Liver (tissue), 9 donors: ENCODE measurements around the gene GLMP. TPM values are rescaled to one million over a fixed set of nuclear protein-coding genes. Genes with fewer than 3 reads are reported as not detected.

Experiments used
- DNase-seq: peaks from one replicate; pipeline ENCODE4 v3.0.0-alpha.2; 2017; ENCODE audit warnings: low spot score
- H3K27ac ChIP-seq, 2 donors: one replicate each; pipeline ENCODE4 v1.7.0; 2013; ENCODE audit warnings: inconsistent platforms in 2 of 2, low read length in 2 of 2, control low read depth in 1 of 2, low read depth in 1 of 2, mild to moderate bottlenecking in 1 of 2
- H3K27me3 ChIP-seq, 4 donors: one replicate each; pipeline versions ENCODE4 v1.6.1 to v1.7.0; 2013; ENCODE audit warnings: low read length in 3 of 4, inconsistent platforms in 1 of 4, mild to moderate bottlenecking in 1 of 4, moderate library complexity in 1 of 4; ENCODE audit not compliant: control insufficient read depth in 4 of 4, insufficient read depth in 4 of 4
- H3K36me3 ChIP-seq, 4 donors: one replicate each; pipeline versions ENCODE4 v1.6.1 to v1.7.0; 2013; ENCODE audit warnings: low read length in 3 of 4, mild to moderate bottlenecking in 3 of 4, low read depth in 1 of 4, moderate library complexity in 1 of 4; ENCODE audit not compliant: control insufficient read depth in 4 of 4, insufficient read depth in 3 of 4
- H3K4me1 ChIP-seq, 4 donors: one replicate each; pipeline versions ENCODE4 v1.6.1 to v1.7.0; 2013; ENCODE audit warnings: low read length in 3 of 4, mild to moderate bottlenecking in 3 of 4, moderate library complexity in 1 of 4; ENCODE audit not compliant: control insufficient read depth in 4 of 4, insufficient read depth in 4 of 4
- H3K4me3 ChIP-seq, 3 donors: one replicate each; pipeline versions ENCODE4 v1.6.1 to v1.7.0; 2013; ENCODE audit warnings: low read length in 3 of 3, control low read depth in 1 of 3, low read depth in 1 of 3, mild to moderate bottlenecking in 1 of 3
- H3K9ac ChIP-seq, 2 donors: one replicate each; pipeline ENCODE4 v1.7.0; 2013; ENCODE audit warnings: low read length in 2 of 2, mild to moderate bottlenecking in 2 of 2, moderate library complexity in 2 of 2, control low read depth in 1 of 2, low read depth in 1 of 2
- H3K9me3 ChIP-seq, 4 donors: one replicate each; pipeline versions ENCODE4 v1.6.1 to v1.7.0; 2013; ENCODE audit warnings: low read length in 3 of 4; ENCODE audit not compliant: control insufficient read depth in 4 of 4
- EGR1 ChIP-seq, 2 donors: IDR thresholded peaks; 2 replicates each; pipeline ENCODE4 v1.6.1; 2016 to 2018; ENCODE audit warnings: antibody characterized with exemption in 2 of 2, low read depth in 2 of 2
- FOXA1 ChIP-seq: IDR thresholded peaks from 2 replicates; pipeline ENCODE4 v1.6.1; 2016; ENCODE audit warnings: antibody characterized with exemption
- FOXA2 ChIP-seq: IDR thresholded peaks from 2 replicates; pipeline ENCODE4 v1.6.1; 2016; ENCODE audit warnings: antibody characterized with exemption
- GABPA ChIP-seq, 2 donors: IDR thresholded peaks in 1 of 2; conservative IDR thresholded peaks in 1 of 2; 2 replicates each; pipeline ENCODE4 v1.6.1; 2016; ENCODE audit warnings: antibody characterized with exemption in 2 of 2, mild to moderate bottlenecking in 1 of 2, moderate library complexity in 1 of 2
- HNF4A ChIP-seq, 2 donors: conservative IDR thresholded peaks; 2 replicates each; pipeline ENCODE4 v1.6.1; 2016; ENCODE audit warnings: antibody characterized with exemption in 2 of 2, mild to moderate bottlenecking in 2 of 2
- HNF4G ChIP-seq: IDR thresholded peaks from 2 replicates; pipeline ENCODE4 v1.6.1; 2016; ENCODE audit warnings: antibody characterized with exemption
- JUND ChIP-seq, 2 donors: IDR thresholded peaks; 2 replicates each; pipeline ENCODE4 v1.6.1; 2016; ENCODE audit warnings: antibody characterized with exemption in 2 of 2
- NR2F2 ChIP-seq: IDR thresholded peaks from 2 replicates; pipeline ENCODE4 v1.6.1; 2016; ENCODE audit warnings: antibody characterized with exemption
- RAD21 ChIP-seq, 2 donors: IDR thresholded peaks; 2 replicates each; pipeline ENCODE4 v1.6.1; 2016; ENCODE audit warnings: antibody characterized with exemption in 2 of 2, mild to moderate bottlenecking in 2 of 2
- RXRA ChIP-seq, 2 donors: IDR thresholded peaks; 2 replicates each; pipeline ENCODE4 v1.6.1; 2017 to 2018; ENCODE audit warnings: antibody characterized with exemption in 2 of 2, mild to moderate bottlenecking in 1 of 2
- SP1 ChIP-seq: IDR thresholded peaks from 2 replicates; pipeline ENCODE4 v1.6.1; 2018; ENCODE audit warnings: antibody characterized with exemption, mild to moderate bottlenecking
- TAF1 ChIP-seq: conservative IDR thresholded peaks from 2 replicates; pipeline ENCODE4 v1.6.1; 2016; ENCODE audit warnings: antibody characterized with exemption, mild to moderate bottlenecking
- YY1 ChIP-seq: IDR thresholded peaks from 2 replicates; pipeline ENCODE4 v1.6.1; 2016; ENCODE audit warnings: antibody characterized with exemption, mild to moderate bottlenecking
- WGBS: extraction: QIAGEN DNeasy Blood & Tissue Kit; methylation state at CpG from one replicate; pipeline ENCODE4 v1.1.7; 2013; 5-methylcytosine and 5-hydroxymethylcytosine counted together
- polyA plus RNA-seq, 2 donors: library from polyadenylated mRNA; stranded (reverse) in 1 of 2; unstranded in 1 of 2; fragments of 200-250 nt in 1 of 2; fragments of >200 nt in 1 of 2; fragmentation: Nextera tagmentation in 1 of 2; extraction: Ambion mirVana in 1 of 2; gene quantifications; one replicate each; pipeline versions ENCODE4 v1.2.1 to v1.2.3, GENCODE V29; 2013 to 2015
- total RNA-seq, 2 donors: library from RNA; depleted of rRNA; stranded (reverse); fragments of >200 nt; gene quantifications; one replicate each; pipeline ENCODE4 v1.2.3, GENCODE V29; 2014
- TF ChIP-seq, protein P1 (sequence below): fragments of 150-350 bp; IDR thresholded peaks from 2 replicates; pipeline ENCODE4 v1.5.1; 2017; ENCODE audit warnings: improper control_type of control experiment, low read depth, low read length; ENCODE audit not compliant: missing input control
- TF ChIP-seq, protein P2 (sequence below): IDR thresholded peaks from 2 replicates; pipeline ENCODE4 v1.6.1; 2016; ENCODE audit warnings: antibody characterized with exemption, mild to moderate bottlenecking
- TF ChIP-seq, protein P3 (sequence below): IDR thresholded peaks from 2 replicates; pipeline ENCODE4 v1.6.1; 2016; ENCODE audit warnings: antibody characterized with exemption
- TF ChIP-seq, protein P4 (sequence below): IDR thresholded peaks from 2 replicates; pipeline ENCODE4 v1.6.1; 2016; ENCODE audit warnings: antibody characterized with exemption
- donor health status: healthy.
- donor health status: healthy.
- donor health status: healthy.
- donor health status: healthy.
- donor health status: healthy.

GLMP gene
- total and polyA plus RNA-seq, 4 donors = 26.5 to 51.4 (median 39.0) TPM

DNA sequence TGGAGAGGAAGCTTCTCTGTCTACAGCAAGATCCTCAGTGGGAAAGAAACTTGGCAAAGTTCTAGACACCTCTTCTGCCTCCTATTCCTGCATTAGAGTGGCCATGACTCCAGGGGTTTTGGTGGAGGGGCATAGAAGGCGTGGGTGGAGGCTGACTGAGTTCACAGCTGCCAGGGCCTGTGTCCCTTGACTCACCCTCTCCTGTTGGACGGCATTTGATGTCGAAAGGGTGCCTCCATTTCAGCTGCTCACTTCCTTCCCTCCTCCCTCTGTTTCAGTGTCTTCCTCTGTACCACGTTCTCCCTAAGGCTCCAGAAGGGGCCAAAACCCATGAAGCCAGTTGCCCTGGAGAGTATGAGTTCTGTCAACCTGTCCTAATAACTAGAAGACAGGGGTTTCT, 10.7 kb downstream of the GLMP start:
- H3K9me3 ChIP-seq = no peaks in the 10 kb centered on the region
- no peak overlapping the region for H3K4me3 ChIP-seq
- no peak overlapping the region for H3K27ac ChIP-seq
- 83% methylated on average over 4 of the region's 4 CpGs for WGBS
- TF ChIP-seq YY1 (no peak), TAF1 (no peak), JUND (IDR thresholded peaks at IDR 0.05) (no peak), HNF4A (conservative IDR thresholded peaks at IDR 0.05) (no peak), HNF4G (no peak), RAD21 (IDR thresholded peaks at IDR 0.05) (no peak), NR2F2 (no peak)
- TF ChIP-seq, protein P1, sequence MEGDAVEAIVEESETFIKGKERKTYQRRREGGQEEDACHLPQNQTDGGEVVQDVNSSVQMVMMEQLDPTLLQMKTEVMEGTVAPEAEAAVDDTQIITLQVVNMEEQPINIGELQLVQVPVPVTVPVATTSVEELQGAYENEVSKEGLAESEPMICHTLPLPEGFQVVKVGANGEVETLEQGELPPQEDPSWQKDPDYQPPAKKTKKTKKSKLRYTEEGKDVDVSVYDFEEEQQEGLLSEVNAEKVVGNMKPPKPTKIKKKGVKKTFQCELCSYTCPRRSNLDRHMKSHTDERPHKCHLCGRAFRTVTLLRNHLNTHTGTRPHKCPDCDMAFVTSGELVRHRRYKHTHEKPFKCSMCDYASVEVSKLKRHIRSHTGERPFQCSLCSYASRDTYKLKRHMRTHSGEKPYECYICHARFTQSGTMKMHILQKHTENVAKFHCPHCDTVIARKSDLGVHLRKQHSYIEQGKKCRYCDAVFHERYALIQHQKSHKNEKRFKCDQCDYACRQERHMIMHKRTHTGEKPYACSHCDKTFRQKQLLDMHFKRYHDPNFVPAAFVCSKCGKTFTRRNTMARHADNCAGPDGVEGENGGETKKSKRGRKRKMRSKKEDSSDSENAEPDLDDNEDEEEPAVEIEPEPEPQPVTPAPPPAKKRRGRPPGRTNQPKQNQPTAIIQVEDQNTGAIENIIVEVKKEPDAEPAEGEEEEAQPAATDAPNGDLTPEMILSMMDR = no peak
- TF ChIP-seq, protein P2, sequence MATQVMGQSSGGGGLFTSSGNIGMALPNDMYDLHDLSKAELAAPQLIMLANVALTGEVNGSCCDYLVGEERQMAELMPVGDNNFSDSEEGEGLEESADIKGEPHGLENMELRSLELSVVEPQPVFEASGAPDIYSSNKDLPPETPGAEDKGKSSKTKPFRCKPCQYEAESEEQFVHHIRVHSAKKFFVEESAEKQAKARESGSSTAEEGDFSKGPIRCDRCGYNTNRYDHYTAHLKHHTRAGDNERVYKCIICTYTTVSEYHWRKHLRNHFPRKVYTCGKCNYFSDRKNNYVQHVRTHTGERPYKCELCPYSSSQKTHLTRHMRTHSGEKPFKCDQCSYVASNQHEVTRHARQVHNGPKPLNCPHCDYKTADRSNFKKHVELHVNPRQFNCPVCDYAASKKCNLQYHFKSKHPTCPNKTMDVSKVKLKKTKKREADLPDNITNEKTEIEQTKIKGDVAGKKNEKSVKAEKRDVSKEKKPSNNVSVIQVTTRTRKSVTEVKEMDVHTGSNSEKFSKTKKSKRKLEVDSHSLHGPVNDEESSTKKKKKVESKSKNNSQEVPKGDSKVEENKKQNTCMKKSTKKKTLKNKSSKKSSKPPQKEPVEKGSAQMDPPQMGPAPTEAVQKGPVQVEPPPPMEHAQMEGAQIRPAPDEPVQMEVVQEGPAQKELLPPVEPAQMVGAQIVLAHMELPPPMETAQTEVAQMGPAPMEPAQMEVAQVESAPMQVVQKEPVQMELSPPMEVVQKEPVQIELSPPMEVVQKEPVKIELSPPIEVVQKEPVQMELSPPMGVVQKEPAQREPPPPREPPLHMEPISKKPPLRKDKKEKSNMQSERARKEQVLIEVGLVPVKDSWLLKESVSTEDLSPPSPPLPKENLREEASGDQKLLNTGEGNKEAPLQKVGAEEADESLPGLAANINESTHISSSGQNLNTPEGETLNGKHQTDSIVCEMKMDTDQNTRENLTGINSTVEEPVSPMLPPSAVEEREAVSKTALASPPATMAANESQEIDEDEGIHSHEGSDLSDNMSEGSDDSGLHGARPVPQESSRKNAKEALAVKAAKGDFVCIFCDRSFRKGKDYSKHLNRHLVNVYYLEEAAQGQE = no peak
- no peak for DNase-seq
- H3K9ac ChIP-seq = no peak overlapping the region
- peaks cover 0 to 9% (median 3%) of the 10 kb centered on the region in 4 donors for H3K36me3 ChIP-seq
- peaks cover 4 to 37% (median 24%) of the 10 kb centered on the region in 4 donors for H3K4me1 ChIP-seq
- H3K27me3 ChIP-seq = no peaks in the 10 kb centered on the region

DNA sequence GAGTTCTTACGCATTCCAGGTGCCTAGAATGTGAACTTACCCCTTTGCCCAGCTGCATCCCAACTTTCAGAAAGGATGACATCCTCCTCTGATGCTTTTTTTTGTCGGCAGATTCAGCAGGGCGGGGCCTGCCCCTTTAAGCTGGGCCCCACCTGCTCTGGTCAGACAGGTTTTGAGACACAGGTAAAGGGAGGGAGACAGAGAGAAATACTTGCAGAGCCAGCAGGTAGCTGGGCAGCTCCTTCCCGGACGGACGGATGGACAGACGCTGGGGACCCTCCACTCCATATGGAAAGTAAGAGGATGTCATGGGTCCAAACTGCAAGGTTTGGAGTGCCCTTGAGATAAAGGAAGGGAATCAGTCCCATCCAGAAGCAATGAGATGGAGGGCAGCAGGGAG, 11.4 kb downstream of the GLMP start, which contains the start of gene TMEM79:
Gene TMEM79, plus strand, starts transcription at position 214 of the 400 bp plus-strand sequence. CDS start 902 bp downstream, outside the sequence.
- H3K9ac ChIP-seq = peak within 1 kb of the TSS; percentile 78 to 80
- peak within 1 kb of the TSS; percentile 82 to 97 (median 96) for H3K4me3 ChIP-seq
- H3K9me3 ChIP-seq = no peaks in the 10 kb centered on the region
- no peak for DNase-seq
- TF ChIP-seq FOXA2 (no peak), HNF4G (no peak), NR2F2 (no peak), TAF1 (no peak), JUND (IDR thresholded peaks at IDR 0.05) (no peak), FOXA1 (no peak), RXRA (IDR thresholded peaks at IDR 0.05) (no peak), EGR1 (IDR thresholded peaks at IDR 0.05; ENCODE audit: low read depth in 2 of 2) (no peak), YY1 (no peak), RAD21 (IDR thresholded peaks at IDR 0.05) (no peak), GABPA (IDR thresholded peaks at IDR 0.05 in 1 of 2, conservative IDR thresholded peaks at IDR 0.05 in 1 of 2) (no peak), HNF4A (conservative IDR thresholded peaks at IDR 0.05) (no peak), SP1 (no peak)
- TF ChIP-seq, protein P3, sequence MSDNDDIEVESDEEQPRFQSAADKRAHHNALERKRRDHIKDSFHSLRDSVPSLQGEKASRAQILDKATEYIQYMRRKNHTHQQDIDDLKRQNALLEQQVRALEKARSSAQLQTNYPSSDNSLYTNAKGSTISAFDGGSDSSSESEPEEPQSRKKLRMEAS = no peak
- TF ChIP-seq, protein P4, sequence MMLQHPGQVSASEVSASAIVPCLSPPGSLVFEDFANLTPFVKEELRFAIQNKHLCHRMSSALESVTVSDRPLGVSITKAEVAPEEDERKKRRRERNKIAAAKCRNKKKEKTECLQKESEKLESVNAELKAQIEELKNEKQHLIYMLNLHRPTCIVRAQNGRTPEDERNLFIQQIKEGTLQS = no peak
- TF ChIP-seq, protein P2 = no peak
- TF ChIP-seq, protein P1 = no peak
- peaks cover 0 to 9% (median 2%) of the 10 kb centered on the region in 4 donors for H3K36me3 ChIP-seq
- peak within 1 kb of the TSS; percentile 95 to 98 for H3K27ac ChIP-seq
- peaks cover 4 to 39% (median 24%) of the 10 kb centered on the region in 4 donors for H3K4me1 ChIP-seq
- WGBS = 91% methylated on average over 7 of the region's 7 CpGs
- H3K27me3 ChIP-seq = no peaks in the 10 kb centered on the region
